SK-N-SH (cell line): ENCODE measurements around the gene STRA8. TPM values are rescaled to one million over a fixed set of nuclear protein-coding genes. Genes with fewer than 3 reads are reported as not detected.

Source experiments
- CTCF ChIA-PET: fragments of 300-600, 350-600 bp; formaldehyde crosslinking; extraction: SDS; loops from one replicate; lab custom pipeline; 2021; lab: Yijun Ruan, JAX
- POLR2A ChIA-PET: fragments of 350-600 bp; sonication (Branson Sonifier 250); formaldehyde crosslinking; extraction: SDS; loops from one replicate; lab custom pipeline; 2020; ENCODE audit warnings: antibody characterized with exemption, inconsistent platforms; lab: Yijun Ruan, JAX
- DNase-seq: peaks from one replicate; pipeline ENCODE4 v3.0.0; 2012
- H2AFZ ChIP-seq: fragments of 200-600 bp; sonication (generic); 2 replicates; pipeline ENCODE4 v1.8.1; 2016; ENCODE audit warnings: antibody characterized with exemption, mild to moderate bottlenecking, low read depth
- H3F3A ChIP-seq: fragments of 200-600 bp; sonication (generic); replicated peaks from 2 replicates; pipeline ENCODE3; 2016; ENCODE audit warnings: antibody characterized with exemption, mild to moderate bottlenecking; ENCODE audit not compliant: insufficient read depth
- H3K27ac ChIP-seq, 2 experiments: fragments of 200-500 bp in 1 of 2; fragments of 200-600 bp in 1 of 2; sonication (Bioruptor generic) in 1 of 2; sonication (generic), shearing (Covaris generic) in 1 of 2; 2 replicates each; pipeline versions ENCODE4 v1.5.1 to v1.6.1; 2014 to 2016; ENCODE audit warnings: low read depth in 2 of 2, inconsistent platforms in 1 of 2, low read length in 1 of 2, mild to moderate bottlenecking in 1 of 2, mixed read lengths in 1 of 2
- H3K27me3 ChIP-seq: fragments of 200-600 bp; sonication (generic), shearing (Covaris generic); 2 replicates; pipeline ENCODE4 v1.6.1; 2016; ENCODE audit warnings: mixed run types; ENCODE audit not compliant: insufficient read depth
- H3K36me3 ChIP-seq, 2 experiments: fragments of 200-500 bp in 1 of 2; fragments of 200-600 bp in 1 of 2; sonication (Bioruptor generic) in 1 of 2; sonication (generic) in 1 of 2; replicated peaks in 1 of 2; 2 replicates each; pipeline versions ENCODE3 to v1.5.1; 2014 to 2016; ENCODE audit warnings: low read length in 1 of 2, mild to moderate bottlenecking in 1 of 2; ENCODE audit not compliant: insufficient read depth in 2 of 2, control insufficient read depth in 1 of 2
- H3K4me1 ChIP-seq, 2 experiments: fragments of 200-500 bp in 1 of 2; fragments of 200-600 bp in 1 of 2; sonication (Bioruptor generic) in 1 of 2; sonication (generic), shearing (Covaris generic) in 1 of 2; 2 replicates each; pipeline versions ENCODE4 v1.5.1 to v1.6.1; 2014 to 2016; ENCODE audit warnings: low read depth in 1 of 2, low read length in 1 of 2, mixed run types in 1 of 2; ENCODE audit not compliant: insufficient read depth in 2 of 2, control insufficient read depth in 1 of 2
- H3K4me2 ChIP-seq: fragments of 200-600 bp; sonication (generic), shearing (Covaris generic); 2 replicates; pipeline ENCODE4 v1.6.1; 2017; ENCODE audit warnings: mixed run types
- H3K4me3 ChIP-seq, 2 experiments: fragments of 200-500 bp in 1 of 2; fragments of 200-600 bp in 1 of 2; sonication (Bioruptor generic) in 1 of 2; sonication (generic), shearing (Covaris generic) in 1 of 2; 2 replicates each; pipeline versions ENCODE4 v1.5.1 to v1.8.1; 2014 to 2016; ENCODE audit warnings: low read depth in 2 of 2, inconsistent platforms in 1 of 2, low read length in 1 of 2, mild to moderate bottlenecking in 1 of 2, mixed read lengths in 1 of 2, moderate library complexity in 1 of 2
- H3K79me2 ChIP-seq: fragments of 200-600 bp; sonication (generic); 2 replicates; pipeline ENCODE4 v1.8.1; 2017; ENCODE audit warnings: mild to moderate bottlenecking; ENCODE audit not compliant: insufficient read depth
- H3K9ac ChIP-seq: fragments of 200-600 bp; sonication (generic); 2 replicates; pipeline ENCODE4 v1.6.1; 2017; ENCODE audit warnings: mixed run types
- H3K9me2 ChIP-seq: fragments of 200-600 bp; sonication (generic); 2 replicates; pipeline ENCODE4 v1.6.1; 2017; ENCODE audit warnings: mixed run types
- H3K9me3 ChIP-seq: fragments of 200-600 bp; sonication (generic); 2 replicates; pipeline ENCODE4 v1.6.1; 2017; ENCODE audit warnings: mixed run types, mild to moderate bottlenecking, moderate library complexity
- H4K20me1 ChIP-seq: fragments of 200-600 bp; sonication (generic); 2 replicates; pipeline ENCODE4 v1.6.1; 2017; ENCODE audit warnings: mild to moderate bottlenecking, mixed run types; ENCODE audit not compliant: insufficient read depth
- CHD2 ChIP-seq: fragments of 150-350 bp; IDR thresholded peaks from 2 replicates; pipeline ENCODE4 v1.6.1; 2018; ENCODE audit warnings: low read length; ENCODE audit not compliant: partially characterized antibody
- EP300 ChIP-seq, 2 experiments: IDR thresholded peaks; 2 replicates each; pipeline versions ENCODE4 v1.4.0 to v1.6.1; 2012; ENCODE audit warnings: borderline replicate concordance in 1 of 2, low read depth in 1 of 2, low read length in 1 of 2
- EZH2phosphoT487 ChIP-seq: fragments of 200-600 bp; sonication (generic); IDR thresholded peaks from 2 replicates; pipeline ENCODE4 v1.6.1; 2017; ENCODE audit warnings: low read depth, mixed run types, mild to moderate bottlenecking, antibody characterized with exemption, moderate library complexity, borderline replicate concordance
- FOXJ3 ChIP-seq: sonication (generic); formaldehyde crosslinking; IDR thresholded peaks from 2 replicates; pipeline ENCODE4 v1.5.1; 2020; ENCODE audit warnings: mild to moderate bottlenecking, missing genetic modification reagents
- FOXM1 ChIP-seq: IDR thresholded peaks from 2 replicates; pipeline ENCODE4 v1.4.0; 2012; ENCODE audit warnings: low read depth, mild to moderate bottlenecking
- IRF3 ChIP-seq: fragments of 150-350 bp; IDR thresholded peaks from 2 replicates; pipeline ENCODE4 v1.6.1; 2016; ENCODE audit warnings: mild to moderate bottlenecking, low read depth, low read length
- MEF2A ChIP-seq: IDR thresholded peaks from 2 replicates; pipeline ENCODE4 v1.4.0; 2012; ENCODE audit warnings: low read depth, borderline replicate concordance
- NFIC ChIP-seq: IDR thresholded peaks from 2 replicates; pipeline ENCODE4 v1.4.0; 2012; ENCODE audit warnings: borderline replicate concordance
- PBX3 ChIP-seq: IDR thresholded peaks from 2 replicates; pipeline ENCODE4; 2012
- POLR2AphosphoS5 ChIP-seq: IDR thresholded peaks from 2 replicates; pipeline ENCODE4 v1.6.1; 2012; ENCODE audit warnings: low read depth, low read length
- RAD21 ChIP-seq: IDR thresholded peaks from 2 replicates; pipeline ENCODE4 v1.6.1; 2012; ENCODE audit warnings: mild to moderate bottlenecking, low read length
- TCF12 ChIP-seq: IDR thresholded peaks from 2 replicates; pipeline ENCODE4 v1.4.0; 2012
- TEAD4 ChIP-seq: IDR thresholded peaks from 2 replicates; pipeline ENCODE4 v1.4.0; 2012; ENCODE audit warnings: mild to moderate bottlenecking, borderline replicate concordance; ENCODE audit not compliant: insufficient read depth
- USF1 ChIP-seq: IDR thresholded peaks from 2 replicates; pipeline ENCODE4 v1.4.0; 2012; ENCODE audit warnings: low read depth, borderline replicate concordance
- YY1 ChIP-seq: IDR thresholded peaks from 2 replicates; pipeline ENCODE4 v1.4.0; 2012; ENCODE audit warnings: low read depth, mild to moderate bottlenecking
- WGBS: methylation state at CpG from one replicate; pipeline ENCODE4 v1.1.6; 2017; ENCODE audit warnings: low lambda C conversion rate; 5-methylcytosine and 5-hydroxymethylcytosine counted together
- polyA plus RNA-seq, 3 experiments: library from polyadenylated mRNA; depleted of rRNA; stranded (reverse); fragments of >200 nt; gene quantifications; 2 replicates each; pipeline ENCODE4 v1.2.3, GENCODE V29; 2012

Gene STRA8
- polyA plus RNA-seq, 1 of the 3 experiments (the other 2 are of a cell fraction), result not detected

- Histone ChIP-seq H3K9me2 (no peaks in the 10 kb centered on the region), H3K4me1 (no peaks in the 10 kb centered on the region), H3K79me2 (no peaks in the 10 kb centered on the region), H3F3A (no peaks in the 10 kb centered on the region), H3K4me2 (no peak overlapping the region), H3K4me3 (no peak overlapping the region), H3K36me3 (no peaks in the 10 kb centered on the region), H3K27me3 (no peaks in the 10 kb centered on the region), H4K20me1 (no peaks in the 10 kb centered on the region), H3K9me3 (no peaks in the 10 kb centered on the region), H3K27ac (no peak overlapping the region), H3K9ac (no peak overlapping the region), H2AFZ (no peak overlapping the region)
- no peak for DNase-seq
- WGBS, result 80% methylated on average over 5 of the region's 5 CpGs
- ChIA-PET POLR2A (no interaction called here), CTCF (interaction anchor here (1.3 to 1.7 kb wide), 2 partner anchors 11 to 45 kb away, joined by 5 to 8 read pairs; no protein-coding TSS in a partner anchor)
- TF ChIP-seq RAD21 (no peak), IRF3 (no peak), TCF12 (no peak), EZH2phosphoT487 (no peak), CHD2 (no peak), PBX3 (no peak), MEF2A (no peak), NFIC (no peak), POLR2AphosphoS5 (no peak), TEAD4 (no peak)
Observed at GRCh38 chr7:135235841-135236240, 2.2 kb downstream of the STRA8 start.

GRCh38 chr7:135236727-135237126 is 3.1 kb downstream of the STRA8 start:
- H3K27me3 ChIP-seq, result no peaks in the 10 kb centered on the region; the same call in 1 of the 2 replicates
- H3K4me1 ChIP-seq, result no peaks in the 10 kb centered on the region
- H3K9ac ChIP-seq, result no peak overlapping the region
- WGBS, result 80% methylated on average over 2 of the region's 2 CpGs
- no peak for TF ChIP-seq NFIC
- no peak for TF ChIP-seq FOXM1
- no peak for TF ChIP-seq YY1
- TF ChIP-seq FOXJ3, result no peak
- no peak for TF ChIP-seq MEF2A
- TF ChIP-seq USF1, result no peak
- TF ChIP-seq CHD2, result no peak
- TF ChIP-seq EP300 (IDR thresholded peaks at IDR 0.05; ENCODE audit: borderline replicate concordance in 1 of 2, low read depth in 1 of 2, low read length in 1 of 2), result no peak
- TF ChIP-seq, all 33 proteins: peak for 0
- DNase-seq, result no peak
- Histone ChIP-seq H3K79me2 (no peaks in the 10 kb centered on the region), H3K4me2 (no peak overlapping the region), H3K27ac (no peak overlapping the region), H3K9me3 (no peaks in the 10 kb centered on the region), H3K4me3 (no peak overlapping the region), H3K9me2 (no peaks in the 10 kb centered on the region), H2AFZ (no peak overlapping the region), H3F3A (no peaks in the 10 kb centered on the region), H3K36me3 (no peaks in the 10 kb centered on the region), H4K20me1 (no peaks in the 10 kb centered on the region)
- CTCF ChIA-PET, result interaction anchor here (1.4 to 1.6 kb wide), 2 partner anchors 11 to 38 kb away, joined by 5 to 6 read pairs; no protein-coding TSS in a partner anchor
- POLR2A ChIA-PET, result no interaction called here
